ENCODE measurements around the gene HMG20B. TPM values are rescaled to one million over a fixed set of nuclear protein-coding genes. Genes with fewer than 3 reads are reported as not detected.

HMG20B gene
- total and polyA plus RNA-seq, 2 of the 8 experiments (the other 6 are each of a cell fraction or from before 2014, with no cell fraction given), result 42.9 to 74.2 TPM

GRCh38 chr19:3622224-3622623 lies 49.5 kb downstream of the HMG20B start (continued):
- TF ChIP-seq CTCF (IDR thresholded peaks at IDR 0.05; ENCODE audit: control extremely low read depth in 1 of 3, insufficient read depth in 1 of 3, low read depth in 1 of 3, low read length in 3 of 3) (no peak), RXRA (IDR thresholded peaks at IDR 0.05; ENCODE audit: insufficient read depth, low read depth, low read length) (no peak), E2F6 (IDR thresholded peaks at IDR 0.05) (no peak), CREB1 (IDR thresholded peaks at IDR 0.05) (no peak), TEAD4 (IDR thresholded peaks at IDR 0.05; ENCODE audit: low read depth, low read length) (no peak)
